Measurements from ENCODE around the gene ZSWIM5.

The ZSWIM5 gene

GRCh38 chr1:45205910-45206721, at the start of gene ZSWIM5 (continued):
- TF ChIP-seq ZNF404 (tag by site-specific recombination; IDR thresholded peaks at IDR 0.05) (no peak), YY2 (tag by site-specific recombination; IDR thresholded peaks at IDR 0.05) (peak; percentile 83; the same call in 1 of the 2 replicates), ZNF394 (tag by site-specific recombination; IDR thresholded peaks at IDR 0.05; ENCODE audit: borderline replicate concordance) (peak; percentile 54; the same call in 1 of the 2 replicates), ZNF292 (tag by site-specific recombination; IDR thresholded peaks at IDR 0.05; ENCODE audit: borderline replicate concordance, low read depth) (no peak), ELK4 (IDR thresholded peaks at IDR 0.05; ENCODE audit: borderline replicate concordance, low read depth, low read length) (no peak), ZBTB11 (tag by site-specific recombination; conservative IDR thresholded peaks at IDR 0.05; ENCODE audit: low read depth) (0 out of 2 replicates have a peak, but pooled peaks have one; percentile 22), YY1 (tag by site-specific recombination; IDR thresholded peaks at IDR 0.05) (peak; percentile 89), ZNF398 (tag by site-specific recombination; IDR thresholded peaks at IDR 0.05) (0 out of 2 replicates have a peak, but pooled peaks have one; percentile 20), ZNF510 (tag by site-specific recombination; IDR thresholded peaks at IDR 0.05; ENCODE audit: insufficient replicate concordance) (no peak), ZBTB20 (tag by site-specific recombination; IDR thresholded peaks at IDR 0.05) (peak; percentile 63), ZEB2 (tag by site-specific recombination; IDR thresholded peaks at IDR 0.05) (peak; percentile 66), KLF16 (tag by site-specific recombination; IDR thresholded peaks at IDR 0.05) (peak; percentile 82), SP2 (tag by site-specific recombination; IDR thresholded peaks at IDR 0.05) (peak; percentile 10; the same call in 1 of the 2 replicates), ZIC2 (tag by site-specific recombination; IDR thresholded peaks at IDR 0.05) (no peak), ZNF785 (tag by site-specific recombination; IDR thresholded peaks at IDR 0.05) (no peak), PRDM10 (tag by site-specific recombination; IDR thresholded peaks at IDR 0.05) (peak; percentile 16), ZNF341 (tag by site-specific recombination; IDR thresholded peaks at IDR 0.05; ENCODE audit: low read depth) (no peak; the same call in 1 of the 2 replicates), CTCF (tag by site-specific recombination; IDR thresholded peaks at IDR 0.05) (peak; percentile 76)

All from HEK293 (cell line).